ENCODE results near the gene ZAR1.

DNA sequence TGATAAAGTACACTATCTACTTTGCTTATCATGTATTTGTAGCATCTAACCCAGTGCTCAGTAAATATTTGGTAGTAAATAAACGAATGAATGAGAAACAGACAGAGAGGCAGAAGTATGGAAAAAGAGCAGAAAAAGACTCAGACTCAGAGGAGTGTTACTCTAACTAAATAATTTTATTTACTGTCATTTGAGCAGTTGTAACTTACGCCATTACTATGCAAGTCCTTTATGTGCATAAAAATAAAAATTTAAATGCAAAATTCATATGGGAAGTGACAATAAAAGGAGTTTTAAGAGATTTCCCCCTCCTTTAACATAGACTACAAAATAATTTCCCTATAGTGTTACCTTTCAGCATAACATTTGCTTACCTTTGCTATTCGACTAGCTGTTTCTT is 49.5 kb downstream of the ZAR1 start:
- no peak for TF ChIP-seq SRF (IDR thresholded peaks at IDR 0.05; ENCODE audit: low read depth)
- no peak for TF ChIP-seq SIN3A (IDR thresholded peaks at IDR 0.05; ENCODE audit: low read depth)
- TF ChIP-seq POLR2A (IDR thresholded peaks at IDR 0.05; ENCODE audit: borderline replicate concordance, extremely low read depth, insufficient read depth, insufficient read length), result no peak
- TF ChIP-seq, protein P1, sequence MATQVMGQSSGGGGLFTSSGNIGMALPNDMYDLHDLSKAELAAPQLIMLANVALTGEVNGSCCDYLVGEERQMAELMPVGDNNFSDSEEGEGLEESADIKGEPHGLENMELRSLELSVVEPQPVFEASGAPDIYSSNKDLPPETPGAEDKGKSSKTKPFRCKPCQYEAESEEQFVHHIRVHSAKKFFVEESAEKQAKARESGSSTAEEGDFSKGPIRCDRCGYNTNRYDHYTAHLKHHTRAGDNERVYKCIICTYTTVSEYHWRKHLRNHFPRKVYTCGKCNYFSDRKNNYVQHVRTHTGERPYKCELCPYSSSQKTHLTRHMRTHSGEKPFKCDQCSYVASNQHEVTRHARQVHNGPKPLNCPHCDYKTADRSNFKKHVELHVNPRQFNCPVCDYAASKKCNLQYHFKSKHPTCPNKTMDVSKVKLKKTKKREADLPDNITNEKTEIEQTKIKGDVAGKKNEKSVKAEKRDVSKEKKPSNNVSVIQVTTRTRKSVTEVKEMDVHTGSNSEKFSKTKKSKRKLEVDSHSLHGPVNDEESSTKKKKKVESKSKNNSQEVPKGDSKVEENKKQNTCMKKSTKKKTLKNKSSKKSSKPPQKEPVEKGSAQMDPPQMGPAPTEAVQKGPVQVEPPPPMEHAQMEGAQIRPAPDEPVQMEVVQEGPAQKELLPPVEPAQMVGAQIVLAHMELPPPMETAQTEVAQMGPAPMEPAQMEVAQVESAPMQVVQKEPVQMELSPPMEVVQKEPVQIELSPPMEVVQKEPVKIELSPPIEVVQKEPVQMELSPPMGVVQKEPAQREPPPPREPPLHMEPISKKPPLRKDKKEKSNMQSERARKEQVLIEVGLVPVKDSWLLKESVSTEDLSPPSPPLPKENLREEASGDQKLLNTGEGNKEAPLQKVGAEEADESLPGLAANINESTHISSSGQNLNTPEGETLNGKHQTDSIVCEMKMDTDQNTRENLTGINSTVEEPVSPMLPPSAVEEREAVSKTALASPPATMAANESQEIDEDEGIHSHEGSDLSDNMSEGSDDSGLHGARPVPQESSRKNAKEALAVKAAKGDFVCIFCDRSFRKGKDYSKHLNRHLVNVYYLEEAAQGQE (IDR thresholded peaks at IDR 0.05; ENCODE audit: low read depth), result no peak
- no peak for TF ChIP-seq YY1 (IDR thresholded peaks at IDR 0.05; ENCODE audit: extremely low read depth, insufficient replicate concordance, low read depth, low read length)
- TF ChIP-seq, protein P2, sequence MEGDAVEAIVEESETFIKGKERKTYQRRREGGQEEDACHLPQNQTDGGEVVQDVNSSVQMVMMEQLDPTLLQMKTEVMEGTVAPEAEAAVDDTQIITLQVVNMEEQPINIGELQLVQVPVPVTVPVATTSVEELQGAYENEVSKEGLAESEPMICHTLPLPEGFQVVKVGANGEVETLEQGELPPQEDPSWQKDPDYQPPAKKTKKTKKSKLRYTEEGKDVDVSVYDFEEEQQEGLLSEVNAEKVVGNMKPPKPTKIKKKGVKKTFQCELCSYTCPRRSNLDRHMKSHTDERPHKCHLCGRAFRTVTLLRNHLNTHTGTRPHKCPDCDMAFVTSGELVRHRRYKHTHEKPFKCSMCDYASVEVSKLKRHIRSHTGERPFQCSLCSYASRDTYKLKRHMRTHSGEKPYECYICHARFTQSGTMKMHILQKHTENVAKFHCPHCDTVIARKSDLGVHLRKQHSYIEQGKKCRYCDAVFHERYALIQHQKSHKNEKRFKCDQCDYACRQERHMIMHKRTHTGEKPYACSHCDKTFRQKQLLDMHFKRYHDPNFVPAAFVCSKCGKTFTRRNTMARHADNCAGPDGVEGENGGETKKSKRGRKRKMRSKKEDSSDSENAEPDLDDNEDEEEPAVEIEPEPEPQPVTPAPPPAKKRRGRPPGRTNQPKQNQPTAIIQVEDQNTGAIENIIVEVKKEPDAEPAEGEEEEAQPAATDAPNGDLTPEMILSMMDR (IDR thresholded peaks at IDR 0.05 in 2 of 3, conservative IDR thresholded peaks at IDR 0.05 in 1 of 3; ENCODE audit: borderline replicate concordance in 1 of 3, insufficient read depth in 1 of 3, low read depth in 2 of 3, low read length in 2 of 3), result no peak
- no peak for TF ChIP-seq EZH2phosphoT487 (IDR thresholded peaks at IDR 0.05; ENCODE audit: borderline replicate concordance)
- TF ChIP-seq, protein P3, sequence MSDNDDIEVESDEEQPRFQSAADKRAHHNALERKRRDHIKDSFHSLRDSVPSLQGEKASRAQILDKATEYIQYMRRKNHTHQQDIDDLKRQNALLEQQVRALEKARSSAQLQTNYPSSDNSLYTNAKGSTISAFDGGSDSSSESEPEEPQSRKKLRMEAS (IDR thresholded peaks at IDR 0.05), result no peak
- no peak for TF ChIP-seq SP1 (IDR thresholded peaks at IDR 0.05; ENCODE audit: low read depth)
- no peak for TF ChIP-seq POLR2AphosphoS5 (IDR thresholded peaks at IDR 0.05; ENCODE audit: low read depth, low read length)
- TF ChIP-seq, protein P4, sequence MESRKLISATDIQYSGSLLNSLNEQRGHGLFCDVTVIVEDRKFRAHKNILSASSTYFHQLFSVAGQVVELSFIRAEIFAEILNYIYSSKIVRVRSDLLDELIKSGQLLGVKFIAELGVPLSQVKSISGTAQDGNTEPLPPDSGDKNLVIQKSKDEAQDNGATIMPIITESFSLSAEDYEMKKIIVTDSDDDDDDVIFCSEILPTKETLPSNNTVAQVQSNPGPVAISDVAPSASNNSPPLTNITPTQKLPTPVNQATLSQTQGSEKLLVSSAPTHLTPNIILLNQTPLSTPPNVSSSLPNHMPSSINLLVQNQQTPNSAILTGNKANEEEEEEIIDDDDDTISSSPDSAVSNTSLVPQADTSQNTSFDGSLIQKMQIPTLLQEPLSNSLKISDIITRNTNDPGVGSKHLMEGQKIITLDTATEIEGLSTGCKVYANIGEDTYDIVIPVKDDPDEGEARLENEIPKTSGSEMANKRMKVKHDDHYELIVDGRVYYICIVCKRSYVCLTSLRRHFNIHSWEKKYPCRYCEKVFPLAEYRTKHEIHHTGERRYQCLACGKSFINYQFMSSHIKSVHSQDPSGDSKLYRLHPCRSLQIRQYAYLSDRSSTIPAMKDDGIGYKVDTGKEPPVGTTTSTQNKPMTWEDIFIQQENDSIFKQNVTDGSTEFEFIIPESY (IDR thresholded peaks at IDR 0.05; ENCODE audit: extremely low read depth, insufficient replicate concordance, low read length), result no peak
- no peak for TF ChIP-seq EZH2 (IDR thresholded peaks at IDR 0.05)
- no peak for TF ChIP-seq EGR1 (IDR thresholded peaks at IDR 0.05; ENCODE audit: low read depth)

All from HCT116 (cell line).